ENCODE results near the gene RAMP3.

DNA sequence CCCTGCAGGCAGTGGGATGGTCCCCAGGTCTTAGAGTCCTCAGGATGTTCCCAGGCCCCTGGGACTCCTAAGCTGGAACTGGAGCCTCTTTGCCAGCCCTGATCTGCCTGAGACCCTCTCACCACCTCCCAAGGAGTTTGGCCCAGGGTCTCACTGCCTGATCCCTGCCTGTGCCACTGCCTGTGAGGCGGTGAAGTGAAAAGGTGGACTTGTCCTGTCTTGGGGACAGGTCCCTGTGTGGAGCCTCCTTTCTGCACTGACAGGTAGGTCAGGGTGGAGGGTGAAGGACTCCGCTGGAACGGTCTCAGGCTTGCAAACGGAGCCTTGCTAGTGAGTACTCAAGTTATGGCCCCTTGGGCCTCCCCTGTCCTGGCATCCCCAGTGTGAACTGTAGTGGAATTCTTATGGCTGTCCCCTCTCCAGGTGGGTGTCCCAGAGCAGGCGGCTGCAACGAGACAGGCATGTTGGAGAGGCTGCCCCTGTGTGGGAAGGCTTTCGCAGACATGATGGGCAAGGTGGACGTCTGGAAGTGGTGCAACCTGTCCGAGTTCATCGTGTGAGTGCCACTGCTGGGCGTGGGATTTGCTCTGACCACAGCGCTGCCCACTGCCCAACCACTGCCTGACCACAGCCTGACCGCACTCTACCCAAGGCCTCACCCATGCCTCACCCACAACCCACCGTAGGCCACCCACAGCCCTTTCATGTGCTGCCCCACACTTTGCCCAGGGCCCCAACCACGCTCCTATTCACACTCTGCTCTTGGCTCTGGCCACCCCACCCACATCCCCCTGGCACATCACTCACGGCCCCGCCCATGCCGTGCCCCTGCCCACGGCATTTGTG is 19.5 kb downstream of the RAMP3 start:
- TF ChIP-seq, protein P1, sequence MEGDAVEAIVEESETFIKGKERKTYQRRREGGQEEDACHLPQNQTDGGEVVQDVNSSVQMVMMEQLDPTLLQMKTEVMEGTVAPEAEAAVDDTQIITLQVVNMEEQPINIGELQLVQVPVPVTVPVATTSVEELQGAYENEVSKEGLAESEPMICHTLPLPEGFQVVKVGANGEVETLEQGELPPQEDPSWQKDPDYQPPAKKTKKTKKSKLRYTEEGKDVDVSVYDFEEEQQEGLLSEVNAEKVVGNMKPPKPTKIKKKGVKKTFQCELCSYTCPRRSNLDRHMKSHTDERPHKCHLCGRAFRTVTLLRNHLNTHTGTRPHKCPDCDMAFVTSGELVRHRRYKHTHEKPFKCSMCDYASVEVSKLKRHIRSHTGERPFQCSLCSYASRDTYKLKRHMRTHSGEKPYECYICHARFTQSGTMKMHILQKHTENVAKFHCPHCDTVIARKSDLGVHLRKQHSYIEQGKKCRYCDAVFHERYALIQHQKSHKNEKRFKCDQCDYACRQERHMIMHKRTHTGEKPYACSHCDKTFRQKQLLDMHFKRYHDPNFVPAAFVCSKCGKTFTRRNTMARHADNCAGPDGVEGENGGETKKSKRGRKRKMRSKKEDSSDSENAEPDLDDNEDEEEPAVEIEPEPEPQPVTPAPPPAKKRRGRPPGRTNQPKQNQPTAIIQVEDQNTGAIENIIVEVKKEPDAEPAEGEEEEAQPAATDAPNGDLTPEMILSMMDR (optimal IDR thresholded peaks at IDR 0.05 in 1 of 3, IDR thresholded peaks at IDR 0.05 in 1 of 3, conservative IDR thresholded peaks at IDR 0.05 in 1 of 3; ENCODE audit: extremely low read depth in 1 of 3, insufficient read depth in 2 of 3, low read length in 3 of 3) = no peak
- no peak for TF ChIP-seq EZH2 (IDR thresholded peaks at IDR 0.05; ENCODE audit: low read length)

All from keratinocyte (primary cell).